Lung (tissue), 12 donors: ENCODE data around the gene CLDN1. TPM values are rescaled to one million over a fixed set of nuclear protein-coding genes. Genes with fewer than 3 reads are reported as not detected.

ENCODE experiments used
- ATAC-seq: fragments of 200-7000 bp; cut with Tn5 transposase; one replicate; pipeline ENCODE4 v1.9.1; 2020; ENCODE audit warnings: moderate number of reproducible peaks; ENCODE audit not compliant: insufficient read depth, low FRiP score
- DNase-seq, 3 donors: peaks; one replicate each; pipeline ENCODE4 v3.0.0-alpha.2; 2013 to 2017
- H3K27ac ChIP-seq, 2 donors: one replicate each; pipeline ENCODE4 v1.5.1; 2013; ENCODE audit warnings: mild to moderate bottlenecking in 2 of 2, moderate library complexity in 2 of 2, control low read depth in 1 of 2, inconsistent platforms in 1 of 2, low read depth in 1 of 2, low read length in 1 of 2
- H3K27me3 ChIP-seq, 3 donors: one replicate each; pipeline ENCODE4 v1.5.1; 2013; ENCODE audit warnings: low read length in 2 of 3; ENCODE audit not compliant: control insufficient read depth in 3 of 3, insufficient read depth in 3 of 3
- H3K36me3 ChIP-seq, 4 donors: one replicate each; pipeline ENCODE4 v1.5.1; 2013; ENCODE audit warnings: low read length in 4 of 4, mild to moderate bottlenecking in 1 of 4, moderate library complexity in 1 of 4; ENCODE audit not compliant: control insufficient read depth in 4 of 4, insufficient read depth in 4 of 4
- H3K4me1 ChIP-seq, 5 donors: one replicate each; pipeline ENCODE4 v1.5.1; 2013; ENCODE audit warnings: low read length in 5 of 5, mild to moderate bottlenecking in 2 of 5, moderate library complexity in 1 of 5; ENCODE audit not compliant: control insufficient read depth in 5 of 5, insufficient read depth in 5 of 5
- H3K4me3 ChIP-seq: one replicate; pipeline ENCODE4 v1.5.1; 2013; ENCODE audit warnings: mild to moderate bottlenecking, control low read depth, moderate library complexity
- H3K9ac ChIP-seq, 2 donors: one replicate each; pipeline ENCODE4 v1.5.1; 2013; ENCODE audit warnings: low read length in 2 of 2, control low read depth in 1 of 2; ENCODE audit not compliant: insufficient read depth in 1 of 2
- H3K9me3 ChIP-seq, 4 donors: one replicate each; pipeline ENCODE4 v1.5.1; 2013; ENCODE audit warnings: low read length in 3 of 4, mild to moderate bottlenecking in 1 of 4, moderate library complexity in 1 of 4; ENCODE audit not compliant: control insufficient read depth in 4 of 4, insufficient read depth in 3 of 4
- WGBS, 2 donors: extraction: QIAGEN DNeasy Blood & Tissue Kit; methylation state at CpG; one replicate each; pipeline ENCODE4 v1.1.7; 2013; 5-methylcytosine and 5-hydroxymethylcytosine counted together
- polyA plus RNA-seq, 2 donors: library from polyadenylated mRNA; stranded (reverse); fragments of 200-250 nt; gene quantifications; one replicate each; pipeline ENCODE4 v1.2.1, GENCODE V29; 2013
- total RNA-seq, 2 donors: library from RNA; depleted of rRNA in 1 of 2; stranded (reverse); fragments of >200 nt in 1 of 2; gene quantifications; one replicate each; pipeline ENCODE4 v1.2.1, GENCODE V29; 2014 to 2021
- TF ChIP-seq, protein P1 (sequence below): IDR thresholded peaks from 2 replicates; pipeline ENCODE4 v1.5.1; 2012; ENCODE audit warnings: mild to moderate bottlenecking; ENCODE audit errors: control extremely low read depth, extremely low read depth
- donor health status: control.
- donor health status: control.
- donor health status: Bipolar disorder and iron deficiency.
- donor health status: healthy.
- donor health status: DM: yes; HTN: yes; CAD: no.

The CLDN1 gene
- total and polyA plus RNA-seq, 4 donors: 7.1 to 29.8 (median 13.4) TPM

DNA sequence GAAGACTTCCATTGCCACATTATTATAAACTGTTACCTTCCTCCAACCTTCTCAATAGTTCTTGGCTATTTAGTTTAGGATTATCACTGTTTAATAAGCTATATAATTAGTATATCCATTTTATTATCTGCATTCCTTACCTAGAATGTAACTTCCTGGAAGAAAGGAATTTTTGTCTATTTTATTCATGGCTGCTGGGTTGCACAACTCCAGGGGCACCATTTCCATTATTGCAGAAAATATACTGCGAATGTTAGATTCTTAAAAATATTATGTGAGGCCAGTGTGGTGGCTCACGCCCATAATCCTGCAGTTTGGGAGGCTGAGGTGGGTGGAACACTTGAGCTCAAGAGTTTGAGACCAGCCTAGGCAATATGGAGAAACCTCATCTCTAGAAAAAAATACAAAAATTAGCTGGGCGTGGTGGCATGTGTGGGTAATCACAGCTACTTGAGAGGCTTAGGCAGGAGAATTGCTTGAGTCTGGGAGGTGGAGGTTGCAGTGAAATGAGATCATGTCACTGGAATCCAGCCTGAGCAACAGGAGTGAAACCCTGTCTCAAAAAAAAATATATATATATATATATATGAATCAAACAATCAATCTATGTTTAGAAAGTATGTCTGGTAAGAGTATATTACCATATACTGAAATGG lies 19.9 kb downstream of the CLDN1 start:
- H3K4me3 ChIP-seq: no peak overlapping the region
- no peak overlapping the region for H3K27ac ChIP-seq
- H3K36me3 ChIP-seq: no peaks in the 10 kb centered on the region
- no peaks in the 10 kb centered on the region for H3K27me3 ChIP-seq
- ATAC-seq (no peak), DNase-seq (no peak)
- H3K9ac ChIP-seq: no peak overlapping the region
- TF ChIP-seq, protein P1, sequence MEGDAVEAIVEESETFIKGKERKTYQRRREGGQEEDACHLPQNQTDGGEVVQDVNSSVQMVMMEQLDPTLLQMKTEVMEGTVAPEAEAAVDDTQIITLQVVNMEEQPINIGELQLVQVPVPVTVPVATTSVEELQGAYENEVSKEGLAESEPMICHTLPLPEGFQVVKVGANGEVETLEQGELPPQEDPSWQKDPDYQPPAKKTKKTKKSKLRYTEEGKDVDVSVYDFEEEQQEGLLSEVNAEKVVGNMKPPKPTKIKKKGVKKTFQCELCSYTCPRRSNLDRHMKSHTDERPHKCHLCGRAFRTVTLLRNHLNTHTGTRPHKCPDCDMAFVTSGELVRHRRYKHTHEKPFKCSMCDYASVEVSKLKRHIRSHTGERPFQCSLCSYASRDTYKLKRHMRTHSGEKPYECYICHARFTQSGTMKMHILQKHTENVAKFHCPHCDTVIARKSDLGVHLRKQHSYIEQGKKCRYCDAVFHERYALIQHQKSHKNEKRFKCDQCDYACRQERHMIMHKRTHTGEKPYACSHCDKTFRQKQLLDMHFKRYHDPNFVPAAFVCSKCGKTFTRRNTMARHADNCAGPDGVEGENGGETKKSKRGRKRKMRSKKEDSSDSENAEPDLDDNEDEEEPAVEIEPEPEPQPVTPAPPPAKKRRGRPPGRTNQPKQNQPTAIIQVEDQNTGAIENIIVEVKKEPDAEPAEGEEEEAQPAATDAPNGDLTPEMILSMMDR: no peak
- 85 to 94% methylated on average over 3 of the region's 3 CpGs for WGBS, 2 donors
- no peaks in the 10 kb centered on the region for H3K4me1 ChIP-seq
- H3K9me3 ChIP-seq: no peaks in the 10 kb centered on the region

DNA sequence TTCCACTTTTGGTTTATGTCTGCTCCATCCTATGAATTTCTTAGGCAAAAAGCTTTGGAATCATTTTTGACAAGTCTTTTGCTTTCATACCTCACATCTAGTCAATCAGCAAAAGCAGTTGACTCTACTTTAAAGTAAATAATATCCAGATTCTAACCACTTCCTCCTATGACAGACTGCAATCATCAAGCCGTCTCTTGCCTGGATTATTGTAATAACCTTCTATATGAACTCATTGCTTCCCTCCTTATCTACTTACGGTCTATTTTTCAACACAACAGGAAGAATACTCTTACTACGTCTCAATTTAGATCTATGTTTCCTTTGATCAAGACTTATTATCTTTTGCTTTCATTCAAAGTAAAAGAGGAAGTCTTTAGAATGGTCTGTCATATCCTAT lies 20.7 kb downstream of the CLDN1 start:
- DNase-seq (no peak), ATAC-seq (no peak)
- Histone ChIP-seq H3K36me3 (no peaks in the 10 kb centered on the region), H3K27me3 (no peaks in the 10 kb centered on the region), H3K27ac (no peak overlapping the region), H3K9ac (no peak overlapping the region), H3K4me3 (no peak overlapping the region), H3K9me3 (no peaks in the 10 kb centered on the region), H3K4me1 (no peaks in the 10 kb centered on the region)
- TF ChIP-seq, protein P1: no peak
- WGBS, 2 donors: 12 to 34% methylated on average over 3 of the region's 3 CpGs

DNA sequence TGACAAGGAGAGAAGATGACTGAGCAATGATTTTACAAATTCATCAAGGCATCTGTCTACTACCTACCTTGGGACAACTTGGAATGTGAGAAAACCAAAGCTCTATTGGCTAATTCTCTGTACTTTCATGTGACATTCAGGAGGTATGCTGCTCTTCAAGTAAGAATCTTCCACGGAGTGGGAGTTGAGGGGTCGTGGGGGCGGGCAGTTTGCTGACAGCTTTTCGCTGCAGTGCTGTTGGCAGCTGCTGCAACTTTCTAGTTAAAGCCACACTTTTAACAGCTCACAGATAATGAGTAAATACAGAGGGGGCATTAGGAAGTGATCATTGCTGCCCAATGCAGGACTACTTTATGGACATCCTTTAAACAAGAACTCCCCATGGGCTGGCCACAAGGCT lies 22.3 kb downstream of the CLDN1 start:
- Histone ChIP-seq H3K9me3 (no peaks in the 10 kb centered on the region), H3K9ac (no peak overlapping the region), H3K27me3 (no peaks in the 10 kb centered on the region), H3K36me3 (no peaks in the 10 kb centered on the region), H3K4me3 (no peak overlapping the region), H3K4me1 (no peaks in the 10 kb centered on the region), H3K27ac (no peak overlapping the region)
- 77 to 78% methylated on average over 4 of the region's 4 CpGs for WGBS, 2 donors
- TF ChIP-seq, protein P1: no peak
- DNase-seq (no peak), ATAC-seq (no peak)

DNA sequence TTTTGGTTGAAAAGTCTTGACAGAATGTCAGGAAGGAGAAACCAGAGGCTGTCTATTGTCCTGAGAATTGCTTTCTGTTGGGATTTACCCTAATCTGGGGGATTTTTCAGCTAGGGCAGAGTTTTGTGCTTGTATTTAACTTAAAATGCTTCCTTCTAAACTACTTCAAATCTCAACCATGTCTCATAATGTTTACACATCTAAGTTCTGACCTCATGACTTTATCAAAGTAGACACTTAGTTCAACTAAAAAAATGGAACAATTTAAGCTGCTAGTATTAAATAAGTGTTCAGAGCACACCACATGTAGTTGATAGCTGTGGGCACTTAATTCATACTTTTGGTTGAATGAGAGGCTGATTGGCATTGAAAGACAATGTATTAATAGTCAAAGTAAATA lies 28.2 kb downstream of the CLDN1 start:
- DNase-seq: no peak
- Histone ChIP-seq H3K9me3 (peaks cover 0 to 6% (median 1%) of the 10 kb centered on the region in 4 donors), H3K4me1 (no peaks in the 10 kb centered on the region), H3K4me3 (no peak overlapping the region), H3K9ac (no peak overlapping the region), H3K36me3 (no peaks in the 10 kb centered on the region), H3K27ac (no peak overlapping the region), H3K27me3 (no peaks in the 10 kb centered on the region)
- ATAC-seq: no peak
- TF ChIP-seq, protein P1: no peak
